ENCODE measurements around the gene PARD3B. TPM values are rescaled to one million over a fixed set of nuclear protein-coding genes. Genes with fewer than 3 reads are reported as not detected.

PARD3B gene
- total RNA-seq, 1 donor from 2014 or later: 6.4 TPM

- DNase-seq (ENCODE audit: low read depth in 2 of 2): no peak
These were observed 1037.1 kb downstream of the PARD3B start for GRCh38 chr2:205582366-205582765.

DNA sequence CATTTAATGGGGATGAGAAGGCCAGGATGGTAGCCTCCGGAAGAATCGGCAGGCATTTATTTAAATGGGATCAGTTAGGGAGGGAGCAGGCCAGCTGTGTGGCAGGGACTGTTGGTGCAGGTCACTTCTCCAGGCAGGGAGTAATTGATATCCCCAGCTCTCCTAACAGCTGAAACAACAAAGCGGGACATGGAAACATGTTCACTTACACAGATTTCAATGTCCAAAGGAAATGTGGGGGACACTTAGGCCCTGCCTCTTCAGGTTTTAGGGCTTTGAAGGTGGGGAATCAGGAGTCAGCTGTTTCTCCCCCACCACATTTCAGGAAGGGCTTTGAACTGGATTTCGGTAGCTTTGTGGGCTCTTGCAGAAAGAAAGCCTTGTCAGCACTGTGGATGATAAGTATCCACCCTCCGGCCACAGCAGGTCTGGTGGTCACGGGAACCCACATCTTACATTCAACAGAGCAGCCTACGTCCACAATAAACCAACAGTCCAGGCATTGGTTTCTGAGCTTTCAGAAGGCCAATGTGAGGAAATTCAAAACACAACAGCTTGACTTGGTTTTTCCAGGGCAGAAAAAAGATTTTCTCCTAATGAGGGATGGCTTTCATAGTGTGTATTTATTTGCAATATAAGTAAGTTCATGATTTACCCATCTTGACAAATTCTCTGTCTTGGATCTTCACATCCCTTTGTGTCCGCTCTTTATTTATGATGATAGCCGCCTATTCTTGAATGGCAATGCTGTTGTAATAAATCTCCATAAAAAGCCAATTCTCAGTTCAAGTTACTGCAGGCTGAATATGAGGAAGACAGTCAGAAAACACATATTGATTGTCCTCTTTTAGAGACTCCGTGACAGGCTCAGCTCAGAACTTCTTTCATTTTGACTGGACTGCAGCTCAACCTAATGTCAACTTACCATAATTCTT, 1040.4 kb downstream of the PARD3B start:
- DNase-seq (ENCODE audit: low read depth in 2 of 2): no peak

GRCh38 chr2:205586626-205587025, 1041.4 kb downstream of the PARD3B start:
- DNase-seq (ENCODE audit: low read depth in 2 of 2): no peak

- no peak for DNase-seq (ENCODE audit: low read depth in 2 of 2)
These were observed 1044.2 kb downstream of the PARD3B start for GRCh38 chr2:205589479-205589878.

DNA sequence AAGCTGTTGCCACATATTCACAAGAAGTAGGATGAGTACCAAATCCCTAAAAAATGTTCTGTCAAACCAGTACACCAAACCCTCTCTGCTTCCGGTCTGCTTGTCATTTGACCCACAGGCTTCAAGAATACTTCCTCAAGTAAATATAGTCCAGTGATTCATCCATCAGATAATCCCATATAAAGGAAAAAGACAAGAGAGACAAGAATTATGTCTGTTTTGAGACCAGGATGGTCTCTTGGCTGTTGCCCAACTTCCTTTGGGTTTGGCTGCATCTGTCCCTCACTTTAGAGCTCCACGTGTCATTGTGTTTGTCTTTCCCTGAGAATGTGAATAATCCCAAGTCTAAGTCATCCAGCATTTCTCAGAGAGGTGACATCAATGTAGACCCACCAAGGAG, 1045.5 kb downstream of the PARD3B start:
- DNase-seq (ENCODE audit: low read depth in 2 of 2): peak; percentile 3 to 48

- no peak for DNase-seq (ENCODE audit: low read depth in 2 of 2)
These were observed 1048.6 kb downstream of the PARD3B start for GRCh38 chr2:205593891-205594290.

DNA sequence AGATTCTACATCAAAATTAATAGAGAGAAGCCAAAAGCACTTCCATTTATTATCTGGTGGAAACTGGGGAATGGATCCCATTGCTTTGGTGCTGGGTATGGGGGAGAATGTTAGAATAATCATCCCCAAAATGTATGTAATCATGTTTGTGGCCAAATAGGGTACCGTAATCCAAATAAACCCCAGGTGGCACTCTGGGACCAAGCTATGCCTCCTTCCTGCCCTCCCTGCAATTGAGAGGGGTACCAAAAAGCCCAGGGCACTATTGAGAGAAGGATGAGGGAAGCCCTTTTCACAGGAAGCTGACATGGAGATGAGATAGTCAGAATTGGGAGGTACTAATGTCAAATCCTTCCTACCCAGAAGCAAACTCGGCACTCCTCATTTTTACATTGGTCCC, 1051.3 kb downstream of the PARD3B start:
- DNase-seq (ENCODE audit: low read depth in 2 of 2): no peak

DNA sequence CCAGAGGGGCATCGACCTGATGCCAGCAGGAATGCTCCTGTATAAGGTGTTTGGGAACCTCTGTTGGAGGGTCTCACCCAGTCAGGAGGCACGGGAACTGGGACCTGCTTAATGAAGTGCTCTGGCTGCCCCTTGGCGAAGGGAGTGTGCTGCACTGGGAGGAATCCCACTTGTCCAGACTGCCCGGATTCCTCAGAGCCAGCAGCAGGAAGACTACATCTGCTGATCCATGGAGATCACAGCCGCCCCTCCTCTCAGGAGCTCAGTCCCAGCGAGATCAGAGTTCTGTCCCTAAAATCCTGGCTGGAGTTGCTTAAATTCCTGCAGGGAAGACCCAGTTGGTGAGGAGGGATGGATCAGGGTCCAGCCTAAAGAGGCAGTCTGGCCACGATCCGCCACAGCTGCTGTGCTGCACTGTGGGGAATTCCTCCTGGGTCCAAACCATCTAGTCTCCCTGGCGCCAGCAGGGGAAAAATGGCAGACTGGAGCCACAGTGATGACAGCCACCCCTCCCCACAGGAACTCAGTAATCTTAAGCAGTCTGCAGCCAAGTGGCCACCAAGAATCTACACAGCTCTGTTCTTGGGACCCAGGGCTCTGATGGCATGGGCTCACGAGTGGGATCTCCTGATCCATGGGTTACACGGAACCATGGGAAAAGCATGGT, 1060.5 kb downstream of the PARD3B start:
- DNase-seq (ENCODE audit: low read depth in 2 of 2): no peak

GRCh38 chr2:205607146-205607545, 1061.9 kb downstream of the PARD3B start:
- DNase-seq (ENCODE audit: low read depth in 2 of 2): no peak

DNA sequence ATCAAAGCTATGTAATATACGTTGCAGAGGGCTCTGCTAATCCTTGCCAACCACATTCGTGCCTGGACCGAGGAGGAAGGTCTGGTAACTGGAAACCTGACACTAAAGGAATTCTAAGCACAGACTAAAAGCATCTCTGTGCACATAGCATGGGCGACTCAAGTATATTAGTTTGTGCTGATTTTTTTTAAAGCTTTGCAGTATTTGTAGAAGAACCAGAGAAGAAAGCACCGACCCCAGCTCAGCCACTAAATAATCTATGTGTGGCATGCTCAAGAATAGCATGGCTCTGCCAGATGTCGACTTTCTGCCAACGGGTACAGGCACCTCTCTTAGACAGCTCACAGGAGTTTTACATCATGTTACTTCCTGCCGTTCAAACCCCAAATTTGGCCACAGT, 1063.8 kb downstream of the PARD3B start:
- no peak for DNase-seq (ENCODE audit: low read depth in 2 of 2)

DNA sequence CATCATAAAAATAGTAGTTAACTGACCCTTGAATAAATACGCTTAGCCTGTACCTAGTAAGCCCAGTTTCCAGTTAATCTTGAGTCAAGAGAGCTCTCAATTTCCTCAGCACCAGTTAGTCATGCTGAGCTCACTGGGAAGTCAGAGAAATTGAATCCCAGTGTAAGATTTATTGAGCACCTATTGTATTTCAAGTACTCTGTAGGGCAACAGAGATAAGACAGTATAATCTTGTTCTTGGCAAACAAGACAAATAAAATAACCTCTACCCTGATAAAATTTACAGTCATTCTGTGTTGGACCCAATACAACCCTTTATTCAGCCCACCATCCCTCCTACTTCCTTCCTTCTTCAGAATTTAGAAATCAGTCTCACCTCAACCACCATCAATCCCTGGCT, 1065.2 kb downstream of the PARD3B start:
- no peak for DNase-seq (ENCODE audit: low read depth in 2 of 2)

DNA sequence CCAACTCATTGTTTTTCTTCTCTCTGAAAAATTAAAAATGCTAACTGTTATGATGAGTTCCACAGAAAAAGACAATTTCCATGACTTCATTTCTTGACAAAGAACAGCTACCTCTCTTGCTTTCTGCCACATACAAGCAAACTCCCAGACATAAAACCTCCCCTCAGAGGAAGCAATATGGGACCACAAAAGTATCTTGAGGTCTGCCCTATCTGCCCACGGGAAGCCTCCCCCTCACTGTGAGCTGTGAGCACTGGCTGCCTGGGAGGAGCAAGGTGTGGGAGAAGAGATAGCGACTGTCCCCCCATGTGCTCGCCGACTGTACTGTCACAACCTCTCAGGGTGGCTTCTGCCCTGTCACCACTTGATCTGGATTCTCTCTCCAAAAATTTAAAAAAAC, 1067.4 kb downstream of the PARD3B start:
- no peak for DNase-seq (ENCODE audit: low read depth in 2 of 2)

DNA sequence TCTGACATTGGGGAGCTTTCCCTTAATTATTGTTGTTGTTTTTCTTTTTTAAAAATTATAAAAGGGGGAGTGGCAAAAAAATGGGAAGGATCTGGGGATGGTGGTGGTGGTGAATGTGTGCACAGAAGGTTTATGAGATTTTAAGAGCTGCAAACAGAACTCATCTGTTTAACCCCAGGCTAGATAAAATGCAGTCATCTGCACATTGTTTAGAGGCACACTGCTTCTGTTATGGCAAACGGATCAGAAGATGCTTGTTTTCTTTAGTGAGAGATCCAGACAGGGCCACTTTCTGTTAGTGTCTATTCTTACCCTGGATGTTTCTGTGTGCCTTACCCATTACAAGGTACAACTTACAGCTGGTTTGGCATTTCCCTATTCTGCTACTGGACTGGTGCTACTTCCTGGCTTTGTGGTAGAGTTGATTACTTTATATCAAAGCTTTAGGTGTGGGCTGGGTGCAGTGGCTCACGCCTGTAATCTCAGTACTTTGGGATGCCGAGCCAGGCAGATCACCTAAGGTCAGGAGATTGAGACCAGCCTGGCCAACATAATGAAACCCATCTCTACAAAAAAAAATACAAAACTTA, 1068.8 kb downstream of the PARD3B start:
- DNase-seq (ENCODE audit: low read depth in 2 of 2): no peak

DNA sequence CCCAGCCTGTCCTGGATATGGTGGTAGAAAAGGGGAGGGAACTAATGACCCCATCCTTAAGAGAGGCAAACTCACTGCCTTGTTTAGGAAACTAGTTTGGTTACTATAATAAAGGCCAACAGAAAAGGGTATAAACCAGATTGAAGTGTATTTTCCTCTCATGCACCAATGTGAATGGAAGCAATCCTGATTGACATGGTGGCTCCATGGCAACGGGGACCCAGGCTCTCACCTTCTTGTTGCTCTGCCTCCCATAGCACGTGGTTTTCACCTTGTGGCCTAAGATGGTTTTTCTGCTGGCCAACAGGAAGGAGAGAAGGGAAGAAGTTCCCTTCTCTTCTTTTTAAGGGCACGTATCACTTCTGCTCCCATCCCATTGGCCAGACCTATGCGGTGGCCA, 1069.7 kb downstream of the PARD3B start:
- no peak for DNase-seq (ENCODE audit: low read depth in 2 of 2)

GRCh38 chr2:205617905-205618304, 1072.6 kb downstream of the PARD3B start:
- no peak for DNase-seq (ENCODE audit: low read depth in 2 of 2)

- DNase-seq (ENCODE audit: low read depth in 2 of 2): no peak
These were observed 1074.3 kb downstream of the PARD3B start for GRCh38 chr2:205619600-205619999.

DNA sequence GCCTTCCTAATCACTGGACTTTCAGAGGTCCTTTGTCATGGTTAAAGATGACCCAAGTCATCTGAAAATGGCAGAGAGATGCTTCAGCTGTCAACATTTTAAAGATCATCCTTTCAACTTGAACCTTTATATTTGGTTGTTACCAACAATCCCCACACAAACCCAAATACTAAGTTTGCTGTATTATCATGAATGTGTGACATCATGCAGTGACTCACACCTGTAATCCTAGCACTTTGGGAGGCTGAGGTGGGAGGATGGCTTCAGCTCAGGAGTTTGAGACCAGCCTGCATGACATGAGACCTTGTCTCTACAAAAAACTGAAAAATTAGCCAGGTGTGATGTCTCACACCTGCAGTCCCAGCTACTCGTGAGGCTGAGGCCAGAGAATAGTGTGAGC, 1081.8 kb downstream of the PARD3B start:
- DNase-seq (ENCODE audit: low read depth in 2 of 2): no peak

DNA sequence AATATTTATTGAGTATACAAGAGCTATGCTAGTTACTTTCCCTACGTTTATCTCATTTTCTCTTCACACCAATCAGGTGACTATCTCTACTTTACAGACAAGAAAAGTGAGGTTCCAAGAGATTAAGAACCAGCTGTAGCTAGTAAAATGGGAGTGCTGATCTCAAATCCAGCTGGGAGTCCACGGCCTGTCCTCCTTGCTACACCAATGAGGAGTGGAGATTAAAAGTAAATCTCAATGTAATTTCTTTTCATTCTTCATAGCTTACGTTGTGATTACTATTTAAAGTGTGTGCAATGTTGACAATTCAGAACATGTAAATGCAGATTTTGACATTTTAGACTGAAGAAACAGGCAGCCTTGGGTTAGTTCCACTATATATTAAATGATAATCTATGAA, 1083.1 kb downstream of the PARD3B start:
- DNase-seq (ENCODE audit: low read depth in 2 of 2): no peak

GRCh38 chr2:205629091-205629776, 1084.0 kb downstream of the PARD3B start:
- DNase-seq (ENCODE audit: low read depth in 2 of 2): no peak

GRCh38 chr2:205633994-205634393, 1088.7 kb downstream of the PARD3B start:
- no peak for DNase-seq (ENCODE audit: low read depth in 2 of 2)

DNA sequence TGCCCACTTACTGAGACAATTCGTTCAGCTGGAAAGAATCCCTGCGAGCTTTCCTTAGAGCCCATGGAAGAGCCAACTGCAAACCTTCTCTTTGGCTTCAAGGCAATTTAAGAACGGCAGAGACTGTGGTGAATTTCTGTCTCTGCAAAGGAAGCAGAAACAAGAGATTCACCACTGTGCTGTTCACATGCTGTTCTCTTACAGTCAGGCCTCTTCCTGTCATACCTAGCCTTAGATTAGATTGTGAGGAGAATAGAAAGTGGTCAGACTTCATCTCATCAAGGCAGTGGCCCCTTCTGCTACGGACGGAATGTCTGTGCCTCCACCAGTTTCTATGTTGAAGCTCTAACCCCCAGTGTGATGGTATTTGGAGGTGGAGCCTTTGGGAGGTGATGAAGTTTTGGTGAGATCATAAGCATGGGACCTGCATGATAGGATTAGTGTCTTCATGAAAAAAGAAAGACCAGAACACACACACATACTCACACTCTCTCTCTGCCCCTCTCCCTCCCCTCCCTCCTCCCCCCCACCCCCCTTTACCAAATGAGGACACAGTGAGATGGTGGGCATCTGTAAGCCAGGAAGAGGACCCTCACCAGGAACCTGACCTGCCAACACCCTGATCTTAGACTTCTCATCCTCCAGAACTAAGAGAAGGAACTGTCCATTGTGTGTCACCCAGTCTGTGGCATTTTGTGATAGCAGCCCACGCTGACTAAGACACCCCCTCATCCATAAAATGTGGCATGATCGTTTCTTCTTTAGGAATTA, 1091.5 kb downstream of the PARD3B start:
- no peak for DNase-seq (ENCODE audit: low read depth in 2 of 2)

All from dermis microvascular lymphatic vessel endothelial cell (primary cell).